ENCODE results near the gene NKD2.
"Not testable (repeated sequence)": the region's sequence is repeated elsewhere in the genome, so short reads cannot be mapped to it uniquely, and the experiment has no call there.

NKD2 gene

DNA sequence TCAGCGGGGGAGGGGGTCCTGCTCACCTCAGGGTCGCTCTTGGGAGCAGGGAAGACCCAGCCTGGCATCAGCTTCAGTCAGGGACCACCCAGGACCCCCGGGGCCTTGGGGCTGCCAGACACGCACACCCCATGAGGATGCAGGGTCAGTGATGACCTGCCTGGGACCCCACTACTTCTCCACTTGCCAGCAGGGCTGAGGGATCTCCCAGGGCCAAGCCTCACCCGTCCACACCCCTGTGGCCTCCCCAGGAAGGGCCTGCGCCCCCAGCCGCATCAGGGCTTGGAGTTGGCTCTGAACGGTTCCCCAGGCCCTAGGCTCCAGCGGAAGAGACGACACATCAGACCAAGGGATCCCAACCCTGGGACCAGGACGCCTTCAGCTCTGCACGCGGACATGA is 69.6 kb downstream of the NKD2 start:
- no peak overlapping the region for H3K4me3 ChIP-seq
- no peak for DNase-seq (ENCODE audit: low spot score)
- TF ChIP-seq, protein P1, sequence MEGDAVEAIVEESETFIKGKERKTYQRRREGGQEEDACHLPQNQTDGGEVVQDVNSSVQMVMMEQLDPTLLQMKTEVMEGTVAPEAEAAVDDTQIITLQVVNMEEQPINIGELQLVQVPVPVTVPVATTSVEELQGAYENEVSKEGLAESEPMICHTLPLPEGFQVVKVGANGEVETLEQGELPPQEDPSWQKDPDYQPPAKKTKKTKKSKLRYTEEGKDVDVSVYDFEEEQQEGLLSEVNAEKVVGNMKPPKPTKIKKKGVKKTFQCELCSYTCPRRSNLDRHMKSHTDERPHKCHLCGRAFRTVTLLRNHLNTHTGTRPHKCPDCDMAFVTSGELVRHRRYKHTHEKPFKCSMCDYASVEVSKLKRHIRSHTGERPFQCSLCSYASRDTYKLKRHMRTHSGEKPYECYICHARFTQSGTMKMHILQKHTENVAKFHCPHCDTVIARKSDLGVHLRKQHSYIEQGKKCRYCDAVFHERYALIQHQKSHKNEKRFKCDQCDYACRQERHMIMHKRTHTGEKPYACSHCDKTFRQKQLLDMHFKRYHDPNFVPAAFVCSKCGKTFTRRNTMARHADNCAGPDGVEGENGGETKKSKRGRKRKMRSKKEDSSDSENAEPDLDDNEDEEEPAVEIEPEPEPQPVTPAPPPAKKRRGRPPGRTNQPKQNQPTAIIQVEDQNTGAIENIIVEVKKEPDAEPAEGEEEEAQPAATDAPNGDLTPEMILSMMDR (IDR thresholded peaks at IDR 0.05) = no peak
- no peak overlapping the region for H3K27ac ChIP-seq

DNA sequence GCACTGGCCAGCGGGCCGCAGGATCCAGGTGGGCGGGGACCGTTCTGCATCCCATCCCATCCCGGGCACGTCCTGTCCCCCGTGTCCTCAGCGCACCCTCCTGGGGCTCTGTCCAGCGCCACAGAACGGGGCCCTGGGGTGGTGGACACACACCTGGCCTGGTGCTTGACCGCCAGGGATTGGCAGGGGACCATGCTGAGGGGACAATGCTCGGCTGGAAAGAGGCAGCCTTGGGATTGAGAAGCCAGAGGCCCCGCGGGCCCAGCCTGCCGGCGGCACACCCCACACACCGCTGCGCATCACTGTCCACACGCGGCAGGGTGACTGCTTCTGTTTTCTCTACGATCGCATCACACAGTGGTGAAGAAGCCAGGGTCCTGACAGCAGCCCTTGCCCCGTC is 70.2 kb downstream of the NKD2 start:
- TF ChIP-seq, protein P1 (IDR thresholded peaks at IDR 0.05) = no peak
- H3K27ac ChIP-seq = no peak overlapping the region
- DNase-seq (ENCODE audit: low spot score) = no peak
- no peak overlapping the region for H3K4me3 ChIP-seq

DNA sequence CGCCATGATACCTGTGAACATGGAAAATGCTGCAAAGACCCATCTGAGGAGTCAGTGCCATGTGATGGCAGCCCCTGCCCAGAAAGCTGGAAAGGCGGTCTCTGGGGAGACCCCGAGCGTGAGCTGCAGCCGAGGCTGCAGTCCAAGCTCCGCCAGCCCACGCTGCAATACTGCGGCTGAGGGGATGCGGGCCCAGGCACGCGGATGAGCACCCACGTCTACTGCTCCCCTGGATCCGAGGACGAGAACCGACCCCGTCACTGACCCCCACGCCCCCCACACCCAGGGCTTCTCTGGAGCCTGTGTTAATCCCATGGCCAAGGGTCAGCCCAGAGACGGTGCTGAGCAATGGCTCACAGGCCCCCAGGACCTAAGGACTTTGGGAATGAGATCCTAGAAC is 70.9 kb downstream of the NKD2 start:
- TF ChIP-seq, protein P1 (IDR thresholded peaks at IDR 0.05) = no peak
- DNase-seq (ENCODE audit: low spot score) = no peak
- no peak overlapping the region for H3K4me3 ChIP-seq
- no peak overlapping the region for H3K27ac ChIP-seq

DNA sequence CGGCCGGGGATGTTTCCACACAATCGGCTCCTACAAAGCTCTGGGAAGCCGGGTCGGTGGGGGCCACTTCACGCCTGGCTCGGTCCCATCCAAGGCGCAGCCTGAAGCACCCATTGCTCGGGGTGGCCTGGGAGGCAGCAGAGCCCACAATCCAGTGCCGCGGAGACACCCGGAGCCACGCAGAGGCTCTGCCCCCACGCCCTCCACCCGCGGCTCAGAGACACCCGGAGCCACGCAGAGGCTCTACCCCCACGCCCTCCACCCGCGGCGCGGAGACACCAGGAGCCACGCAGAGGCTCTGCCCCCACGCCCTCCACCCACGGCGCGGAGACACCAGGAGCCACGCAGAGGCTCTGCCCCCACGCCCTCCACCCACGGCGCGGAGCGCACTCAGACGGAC is 71.4 kb downstream of the NKD2 start:
- Histone ChIP-seq H3K27ac (no peak overlapping the region), H3K4me3 (no peak overlapping the region)
- no peak for DNase-seq (ENCODE audit: low spot score)
- TF ChIP-seq, protein P1 (IDR thresholded peaks at IDR 0.05) = no peak

DNA sequence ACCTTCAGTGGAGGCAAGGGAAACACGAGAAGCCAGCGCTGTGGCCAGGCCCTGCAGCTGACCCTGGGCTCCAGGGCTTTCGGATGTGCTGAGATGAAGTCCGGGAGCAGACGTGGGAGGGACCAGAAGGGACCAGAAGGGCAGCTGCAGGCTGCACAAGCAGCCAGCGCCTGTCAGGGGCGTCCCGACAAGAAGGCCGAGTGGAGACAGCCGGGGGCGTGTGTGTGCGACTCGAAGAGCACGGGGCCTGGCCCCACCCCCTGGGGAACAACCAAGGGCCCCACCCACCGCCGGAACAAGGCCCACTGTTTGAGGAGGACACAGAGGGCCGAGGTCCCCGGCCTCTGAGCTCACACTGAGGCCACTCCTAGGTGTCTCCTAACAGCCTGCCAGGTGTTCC is 71.8 kb downstream of the NKD2 start:
- TF ChIP-seq, protein P1 (IDR thresholded peaks at IDR 0.05) = no peak
- H3K4me3 ChIP-seq = no peak overlapping the region
- no peak for DNase-seq (ENCODE audit: low spot score)
- H3K27ac ChIP-seq = no peak overlapping the region

DNA sequence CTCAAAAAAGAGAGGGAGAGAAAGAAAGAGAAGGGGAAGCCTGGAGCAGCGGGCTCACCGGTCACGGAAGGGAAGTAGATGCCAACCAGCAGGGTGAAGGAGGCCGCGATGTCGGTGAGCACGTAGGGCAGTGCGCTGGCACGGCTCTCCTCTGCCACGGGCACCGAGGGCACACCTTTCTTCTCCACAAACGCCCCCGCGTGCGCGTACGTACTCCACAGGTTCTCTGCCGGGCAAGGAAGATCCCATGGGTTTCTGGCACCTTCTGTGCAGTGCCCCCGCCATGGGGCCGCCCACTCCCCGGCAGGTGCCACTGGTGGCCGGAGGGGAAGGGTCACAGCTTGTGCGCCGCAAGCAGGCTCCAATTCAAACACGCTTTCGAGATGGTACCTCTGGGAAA is 72.9 kb downstream of the NKD2 start:
- TF ChIP-seq, protein P1 (IDR thresholded peaks at IDR 0.05) = no peak
- no peak for DNase-seq (ENCODE audit: low spot score)
- Histone ChIP-seq H3K27ac (no peak overlapping the region), H3K4me3 (no peak overlapping the region)

DNA sequence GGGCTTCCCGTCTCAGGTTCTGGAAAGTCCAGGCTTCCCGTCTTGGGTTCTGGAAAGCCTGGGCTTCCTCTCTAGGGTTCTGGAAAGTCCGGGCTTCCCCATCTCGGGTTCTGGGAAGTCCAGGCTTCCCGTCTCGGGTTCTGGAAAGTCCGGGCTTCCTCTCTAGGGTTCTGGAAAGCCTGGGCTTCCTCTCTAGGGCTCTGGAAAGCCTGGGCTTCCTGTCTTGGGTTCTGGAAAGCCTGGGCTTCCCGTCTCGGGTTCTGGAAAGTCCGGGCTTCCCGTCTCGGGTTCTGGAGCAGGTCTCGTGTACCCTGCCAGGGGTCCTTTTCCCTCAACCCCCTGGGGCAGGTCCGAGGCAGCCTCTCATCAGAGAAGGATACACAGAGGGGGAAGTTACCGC is 74.4 kb downstream of the NKD2 start:
- H3K4me3 ChIP-seq; DNase-seq (ENCODE audit: low spot score); H3K27ac ChIP-seq: not testable (repeated sequence)

Data from coronary artery (tissue), 2 donors.